Keratinocyte (primary cell): ENCODE data around the gene QPCT. TPM values are rescaled to one million over a fixed set of nuclear protein-coding genes. Genes with fewer than 3 reads are reported as not detected.

Experiments used
- DNase-seq: peaks from one replicate; pipeline ENCODE4 v3.0.0-alpha.2; 2011; ENCODE audit warnings: low read depth, missing footprints, low spot score
- FAIRE-seq: peaks from 2 replicates; lab custom pipeline; 2011; peaks lifted over from hg19 to GRCh38; lab: Jason Lieb, UNC
- H2AFZ ChIP-seq: 2 replicates; pipeline ENCODE4 v1.6.0; 2012; ENCODE audit warnings: low read length, control low read depth, inconsistent platforms; ENCODE audit not compliant: control insufficient read depth
- H3K27ac ChIP-seq: 2 replicates; pipeline ENCODE4 v1.5.1; 2011; ENCODE audit warnings: low read length; ENCODE audit not compliant: control insufficient read depth, insufficient read depth
- H3K27me3 ChIP-seq: 3 replicates; pipeline ENCODE4 v1.6.0; 2011; ENCODE audit warnings: low read length; ENCODE audit not compliant: control insufficient read depth, insufficient read depth; ENCODE audit errors: extremely low read depth
- H3K36me3 ChIP-seq, 2 experiments: 2 replicates in 1 of 2; 3 replicates in 1 of 2; pipeline ENCODE4 v1.5.1; 2011; ENCODE audit warnings: low read length in 2 of 2, mild to moderate bottlenecking in 1 of 2; ENCODE audit not compliant: control insufficient read depth in 2 of 2, insufficient read depth in 2 of 2; ENCODE audit errors: extremely low read depth in 1 of 2
- H3K4me1 ChIP-seq: 3 replicates; pipeline ENCODE4 v1.5.1; 2011; ENCODE audit warnings: low read length; ENCODE audit not compliant: control insufficient read depth, insufficient read depth; ENCODE audit errors: extremely low read depth
- H3K4me2 ChIP-seq: 3 replicates; pipeline ENCODE4 v1.6.0; 2011; ENCODE audit warnings: low read depth, low read length; ENCODE audit not compliant: control insufficient read depth, insufficient read depth; ENCODE audit errors: extremely low read depth
- H3K4me3 ChIP-seq, 3 experiments: fragments of 200-600 bp in 1 of 3; sonication (generic) in 1 of 3; 2 replicates in 2 of 3; 3 replicates in 1 of 3; pipeline ENCODE4 v1.5.1; 2011 to 2016; ENCODE audit warnings: low read length in 3 of 3, mild to moderate bottlenecking in 3 of 3, control low read depth in 2 of 3, inconsistent platforms in 1 of 3, low read depth in 1 of 3, mixed read lengths in 1 of 3, mixed run types in 1 of 3, moderate library complexity in 1 of 3; ENCODE audit not compliant: control insufficient read depth in 2 of 3, insufficient read depth in 2 of 3; ENCODE audit errors: extremely low read depth in 1 of 3
- H3K79me2 ChIP-seq: 2 replicates; pipeline ENCODE4 v1.6.0; 2012; ENCODE audit warnings: low read length; ENCODE audit not compliant: control insufficient read depth, insufficient read depth
- H3K9ac ChIP-seq: 3 replicates; pipeline ENCODE4 v1.6.0; 2011; ENCODE audit warnings: low read length; ENCODE audit not compliant: control insufficient read depth, insufficient read depth; ENCODE audit errors: extremely low read depth
- H3K9me1 ChIP-seq: 3 replicates; pipeline ENCODE4 v1.6.0; 2011; ENCODE audit warnings: low read length; ENCODE audit not compliant: control insufficient read depth, insufficient read depth; ENCODE audit errors: extremely low read depth
- H3K9me3 ChIP-seq: 2 replicates; pipeline ENCODE4 v1.5.1; 2012; ENCODE audit warnings: low read depth, low read length; ENCODE audit not compliant: control insufficient read depth
- H4K20me1 ChIP-seq: 3 replicates; pipeline ENCODE4 v1.6.0; 2011; ENCODE audit warnings: low read length; ENCODE audit not compliant: control insufficient read depth, insufficient read depth; ENCODE audit errors: extremely low read depth
- EZH2 ChIP-seq: IDR thresholded peaks from one replicate; pipeline ENCODE4 v1.6.1; 2012; ENCODE audit warnings: inconsistent platforms, mild to moderate bottlenecking, low read length, moderate library complexity
- dilution Hi-C: fragments of 300-500 bp; cut with MboI; formaldehyde crosslinking; loops from one replicate; pipeline ENCODE4 v1.7.0; 2020; ENCODE audit warnings: low sequenced_read_pairs; ENCODE audit not compliant: extremely low pct_ligation_motif_present
- polyA plus RNA-seq, 5 experiments: library from polyadenylated mRNA; depleted of rRNA in 3 of 5; stranded (reverse) in 3 of 5; stranded (forward) in 1 of 5; unstranded in 1 of 5; fragments of >200 nt; gene quantifications; 1 replicate in 1 of 5; 2 replicates in 3 of 5; 3 replicates in 1 of 5; pipeline versions ENCODE4 v1.2.1 to v1.2.3, GENCODE V29; 2011 to 2012; ENCODE audit warnings: missing spikeins in 2 of 5, low read depth in 1 of 5, low replicate concordance in 1 of 5
- TF ChIP-seq, protein P1 (sequence below), 3 experiments: IDR thresholded peaks in 1 of 3; conservative IDR thresholded peaks in 1 of 3; optimal IDR thresholded peaks in 1 of 3; 2 replicates in 2 of 3; 3 replicates in 1 of 3; pipeline versions ENCODE3 to v1.5.1; 2011; ENCODE audit warnings: low read length in 3 of 3, mild to moderate bottlenecking in 3 of 3, moderate library complexity in 2 of 3, control low read depth in 1 of 3, inconsistent platforms in 1 of 3; ENCODE audit not compliant: insufficient read depth in 2 of 3; ENCODE audit errors: extremely low read depth in 1 of 3

The QPCT gene
- polyA plus RNA-seq, 1 donor (not counting 4 experiments of a cell fraction or from before 2014, with no cell fraction given) = 11.6 TPM

DNA sequence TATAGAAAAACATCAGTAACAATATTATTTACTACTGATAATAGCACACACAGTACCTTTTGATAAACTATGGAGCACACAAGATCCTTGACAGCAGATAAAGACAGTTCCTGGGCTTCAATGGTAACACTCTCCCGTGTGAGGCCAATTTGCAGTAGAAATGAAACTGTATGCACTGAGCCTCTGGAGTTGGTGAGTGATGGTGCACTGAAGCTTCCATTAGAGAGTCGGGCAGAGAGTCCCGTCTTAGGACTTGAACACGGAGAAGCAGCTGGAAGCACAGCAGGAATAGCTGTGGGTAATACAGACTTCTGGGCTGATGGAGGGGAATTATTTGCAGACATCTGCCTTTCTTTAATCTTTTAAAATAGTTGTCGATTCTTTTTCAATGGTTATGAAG lies 28.2 kb upstream of the QPCT start:
- H2AFZ ChIP-seq = no peak overlapping the region
- peaks cover 19% of the 10 kb centered on the region for H3K4me1 ChIP-seq
- no peak overlapping the region for H3K4me2 ChIP-seq
- H4K20me1 ChIP-seq = no peaks in the 10 kb centered on the region
- no peak overlapping the region for H3K4me3 ChIP-seq
- DNase-seq (no peak), FAIRE-seq (no peak)
- H3K27ac ChIP-seq = no peak overlapping the region
- dilution Hi-C loops = no loop called here
- peaks cover 2 to 6% of the 10 kb centered on the region in 2 experiments for H3K36me3 ChIP-seq
- no peak for TF ChIP-seq EZH2
- no peaks in the 10 kb centered on the region for H3K9me1 ChIP-seq
- H3K9ac ChIP-seq = no peak overlapping the region
- H3K79me2 ChIP-seq = peaks cover 74% of the 10 kb centered on the region
- no peaks in the 10 kb centered on the region for H3K27me3 ChIP-seq
- no peaks in the 10 kb centered on the region for H3K9me3 ChIP-seq

DNA sequence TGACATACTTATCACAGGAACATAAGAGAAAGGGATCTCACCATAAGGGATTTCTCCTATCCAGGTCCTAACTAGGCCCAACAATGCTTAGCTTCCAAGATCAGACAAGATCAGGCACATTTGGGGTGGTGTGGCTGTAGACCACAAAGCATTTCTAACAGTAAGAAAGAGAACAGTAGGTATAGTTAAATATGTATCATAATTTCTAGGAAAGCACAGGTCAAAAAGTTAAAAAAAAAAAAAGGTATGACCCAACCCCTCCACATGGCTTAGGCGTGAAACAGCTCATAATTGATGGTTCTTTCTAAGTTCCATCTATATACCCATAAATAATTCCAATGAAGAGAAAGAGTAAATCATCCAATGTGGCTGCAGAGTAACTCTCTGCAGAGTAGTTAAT lies 26.7 kb upstream of the QPCT start:
- Histone ChIP-seq H3K4me2 (peak overlapping the region; percentile 84), H2AFZ (no peak overlapping the region), H3K4me1 (peaks cover 34% of the 10 kb centered on the region), H3K9me1 (no peaks in the 10 kb centered on the region), H3K27ac (no peak overlapping the region), H3K27me3 (no peaks in the 10 kb centered on the region), H3K9ac (no peak overlapping the region), H3K79me2 (peaks cover 80% of the 10 kb centered on the region), H3K4me3 (peak overlapping the region in 1 of 3 experiments; percentile 15), H3K36me3 (peaks cover 2 to 6% of the 10 kb centered on the region in 2 experiments), H3K9me3 (no peaks in the 10 kb centered on the region), H4K20me1 (no peaks in the 10 kb centered on the region)
- no peak for TF ChIP-seq EZH2
- TF ChIP-seq, protein P1, sequence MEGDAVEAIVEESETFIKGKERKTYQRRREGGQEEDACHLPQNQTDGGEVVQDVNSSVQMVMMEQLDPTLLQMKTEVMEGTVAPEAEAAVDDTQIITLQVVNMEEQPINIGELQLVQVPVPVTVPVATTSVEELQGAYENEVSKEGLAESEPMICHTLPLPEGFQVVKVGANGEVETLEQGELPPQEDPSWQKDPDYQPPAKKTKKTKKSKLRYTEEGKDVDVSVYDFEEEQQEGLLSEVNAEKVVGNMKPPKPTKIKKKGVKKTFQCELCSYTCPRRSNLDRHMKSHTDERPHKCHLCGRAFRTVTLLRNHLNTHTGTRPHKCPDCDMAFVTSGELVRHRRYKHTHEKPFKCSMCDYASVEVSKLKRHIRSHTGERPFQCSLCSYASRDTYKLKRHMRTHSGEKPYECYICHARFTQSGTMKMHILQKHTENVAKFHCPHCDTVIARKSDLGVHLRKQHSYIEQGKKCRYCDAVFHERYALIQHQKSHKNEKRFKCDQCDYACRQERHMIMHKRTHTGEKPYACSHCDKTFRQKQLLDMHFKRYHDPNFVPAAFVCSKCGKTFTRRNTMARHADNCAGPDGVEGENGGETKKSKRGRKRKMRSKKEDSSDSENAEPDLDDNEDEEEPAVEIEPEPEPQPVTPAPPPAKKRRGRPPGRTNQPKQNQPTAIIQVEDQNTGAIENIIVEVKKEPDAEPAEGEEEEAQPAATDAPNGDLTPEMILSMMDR (optimal IDR thresholded peaks at IDR 0.05 in 1 of 3, IDR thresholded peaks at IDR 0.05 in 1 of 3, conservative IDR thresholded peaks at IDR 0.05 in 1 of 3; ENCODE audit: extremely low read depth in 1 of 3, insufficient read depth in 2 of 3, low read length in 3 of 3) = no peak
- peak; percentile 60 for FAIRE-seq
- DNase-seq = no peak
- dilution Hi-C loops = no loop called here

DNA sequence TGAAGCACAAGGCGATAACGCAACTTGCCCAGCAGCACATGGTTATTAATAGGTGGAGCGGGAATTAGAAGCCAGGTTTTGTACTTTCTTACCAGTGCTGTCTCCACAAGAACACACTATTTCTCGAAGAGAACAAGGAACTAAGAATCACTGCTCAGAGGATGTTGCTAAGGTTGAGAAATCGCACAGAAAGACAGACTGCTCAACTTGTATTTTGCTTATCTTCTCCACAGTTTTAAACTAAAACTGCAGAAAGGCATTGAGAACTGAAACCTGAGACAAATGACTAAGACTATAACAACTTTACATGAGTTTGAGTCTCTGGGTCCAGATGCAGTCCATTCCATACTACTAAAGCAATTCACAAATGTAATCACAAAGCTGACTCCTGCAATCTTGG lies 26.0 kb upstream of the QPCT start:
- dilution Hi-C loops = no loop called here
- Histone ChIP-seq H3K27me3 (no peaks in the 10 kb centered on the region), H3K4me1 (peaks cover 35% of the 10 kb centered on the region), H2AFZ (no peak overlapping the region), H3K9me3 (no peaks in the 10 kb centered on the region), H3K4me3 (peak overlapping the region in 1 of 3 experiments; percentile 40), H3K9ac (no peak overlapping the region), H3K9me1 (no peaks in the 10 kb centered on the region), H3K36me3 (peaks cover 2 to 6% of the 10 kb centered on the region in 2 experiments), H3K79me2 (peaks cover 80% of the 10 kb centered on the region), H3K4me2 (peak overlapping the region; percentile 84), H3K27ac (peak overlapping the region; percentile 30), H4K20me1 (no peaks in the 10 kb centered on the region)
- TF ChIP-seq, protein P1 (optimal IDR thresholded peaks at IDR 0.05 in 1 of 3, IDR thresholded peaks at IDR 0.05 in 1 of 3, conservative IDR thresholded peaks at IDR 0.05 in 1 of 3; ENCODE audit: extremely low read depth in 1 of 3, insufficient read depth in 2 of 3, low read length in 3 of 3) = no peak
- no peak for TF ChIP-seq EZH2
- DNase-seq (no peak), FAIRE-seq (no peak)
